ENCODE data around the gene COL26A1.

DNA sequence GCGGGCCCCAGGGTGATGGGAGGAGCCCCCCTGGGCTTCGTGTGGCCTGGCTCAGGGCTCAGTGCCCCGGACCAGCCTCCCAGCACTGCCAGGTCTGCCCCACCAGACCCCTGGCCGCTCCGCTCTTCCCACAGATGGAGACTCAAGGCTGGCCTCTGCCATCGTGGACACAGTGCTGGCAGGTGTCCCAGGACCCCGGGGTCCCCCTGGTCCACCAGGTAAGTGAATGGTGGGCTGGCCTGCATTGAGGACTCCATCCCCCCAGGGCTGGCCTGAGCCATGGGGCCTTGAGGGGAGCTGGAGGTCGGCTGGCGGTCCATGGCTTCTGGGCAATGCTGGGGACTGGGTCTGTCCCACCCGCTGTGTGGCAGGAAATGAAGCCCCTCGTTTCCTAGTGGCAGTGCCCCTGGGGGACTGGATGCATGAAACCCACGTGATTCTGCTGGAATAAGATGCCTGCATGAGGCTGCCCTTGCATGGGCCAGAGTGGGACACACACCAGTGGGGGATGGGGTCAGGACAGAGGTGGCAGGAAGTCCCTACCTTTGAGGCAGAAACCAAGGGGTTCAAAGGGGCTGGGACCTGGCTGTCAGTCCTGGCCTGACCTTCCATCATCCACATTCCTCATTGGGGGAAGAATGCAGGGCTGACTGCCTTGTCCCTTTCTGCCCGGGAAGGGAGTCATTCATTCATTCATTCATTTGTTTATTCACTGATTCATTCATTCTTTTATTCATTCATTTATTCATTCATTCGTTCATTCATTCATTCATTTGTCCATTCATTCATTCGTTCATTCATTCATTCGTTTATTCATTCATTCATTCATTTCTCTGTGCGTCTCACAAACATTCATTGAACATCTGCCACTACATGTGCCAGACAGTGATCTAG, 184.6 kb downstream of the COL26A1 start:
- TF ChIP-seq, protein P1, sequence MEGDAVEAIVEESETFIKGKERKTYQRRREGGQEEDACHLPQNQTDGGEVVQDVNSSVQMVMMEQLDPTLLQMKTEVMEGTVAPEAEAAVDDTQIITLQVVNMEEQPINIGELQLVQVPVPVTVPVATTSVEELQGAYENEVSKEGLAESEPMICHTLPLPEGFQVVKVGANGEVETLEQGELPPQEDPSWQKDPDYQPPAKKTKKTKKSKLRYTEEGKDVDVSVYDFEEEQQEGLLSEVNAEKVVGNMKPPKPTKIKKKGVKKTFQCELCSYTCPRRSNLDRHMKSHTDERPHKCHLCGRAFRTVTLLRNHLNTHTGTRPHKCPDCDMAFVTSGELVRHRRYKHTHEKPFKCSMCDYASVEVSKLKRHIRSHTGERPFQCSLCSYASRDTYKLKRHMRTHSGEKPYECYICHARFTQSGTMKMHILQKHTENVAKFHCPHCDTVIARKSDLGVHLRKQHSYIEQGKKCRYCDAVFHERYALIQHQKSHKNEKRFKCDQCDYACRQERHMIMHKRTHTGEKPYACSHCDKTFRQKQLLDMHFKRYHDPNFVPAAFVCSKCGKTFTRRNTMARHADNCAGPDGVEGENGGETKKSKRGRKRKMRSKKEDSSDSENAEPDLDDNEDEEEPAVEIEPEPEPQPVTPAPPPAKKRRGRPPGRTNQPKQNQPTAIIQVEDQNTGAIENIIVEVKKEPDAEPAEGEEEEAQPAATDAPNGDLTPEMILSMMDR (IDR thresholded peaks at IDR 0.05): no peak
- no peak for TF ChIP-seq POLR2A (IDR thresholded peaks at IDR 0.05)

Data from lower leg skin (tissue), 3 donors.